K562 (cell line): ENCODE data around the gene SETD1B. TPM values are rescaled to one million over a fixed set of nuclear protein-coding genes. Genes with fewer than 3 reads are reported as not detected.
"Not testable (repeated sequence)": the region's sequence is repeated elsewhere in the genome, so short reads cannot be mapped to it uniquely, and the experiment has no call there.

ENCODE experiments used
- ATAC-seq: fragments of 200-7000 bp; cut with Tn5 transposase; 3 replicates; pipeline ENCODE4 v1.9.1; 2020; ENCODE audit warnings: moderate library complexity
- BruUV-seq: library from RNA; stranded (reverse); fragments of 400-500 nt; replicated peaks from 2 replicates; lab custom pipeline; 2021; lab: Mats Ljungman, UMichigan
- CTCF ChIA-PET: fragments of 300-600 bp; formaldehyde crosslinking; extraction: SDS; loops from one replicate; lab custom pipeline; 2021; ENCODE audit warnings: low intra/inter-chr PET ratio; lab: Yijun Ruan, JAX
- POLR2A ChIA-PET: fragments of 300-600, 350-650 bp; sonication (Branson Sonifier 250); formaldehyde crosslinking; extraction: SDS; loops from one replicate; lab custom pipeline; 2021; ENCODE audit warnings: antibody characterized with exemption, inconsistent platforms; lab: Yijun Ruan, JAX
- DNase-seq, 4 experiments: peaks; one replicate each; pipeline versions ENCODE4 v3.0.0 to v3.0.0-alpha.2; 2011 to 2018; ENCODE audit warnings: low spot score in 3 of 4, mixed read lengths in 3 of 4; ENCODE audit errors: extremely low read depth in 1 of 4
- FAIRE-seq: peaks from 2 replicates; lab custom pipeline; 2011; peaks lifted over from hg19 to GRCh38; lab: Jason Lieb, UNC
- H2AFZ ChIP-seq: 2 replicates; pipeline ENCODE4 v1.6.0; 2011; ENCODE audit warnings: low read depth, low read length, control low read depth, inconsistent platforms
- H3K27ac ChIP-seq: fragments of 200-600 bp; 3 replicates; pipeline ENCODE4 v1.8.0; 2011; ENCODE audit warnings: low read depth, mild to moderate bottlenecking, control low read depth, inconsistent platforms, low read length, moderate library complexity, mixed read lengths; ENCODE audit errors: extremely low read depth
- H3K27me3 ChIP-seq, 2 experiments: fragments of 300-600 bp in 1 of 2; 2 replicates in 1 of 2; 3 replicates in 1 of 2; pipeline versions ENCODE4 v1.6.0 to v1.8.0; 2011; ENCODE audit warnings: inconsistent platforms in 2 of 2, low read length in 2 of 2, mild to moderate bottlenecking in 1 of 2, mixed read lengths in 1 of 2, moderate library complexity in 1 of 2; ENCODE audit not compliant: control insufficient read depth in 2 of 2, insufficient read depth in 2 of 2
- H3K36me3 ChIP-seq: fragments of 300-600 bp; 3 replicates; pipeline ENCODE4 v1.8.0; 2011; ENCODE audit warnings: mild to moderate bottlenecking, low read length, inconsistent platforms; ENCODE audit not compliant: control insufficient read depth, insufficient read depth
- H3K4me1 ChIP-seq, 2 experiments: fragments of 200-600 bp in 1 of 2; replicated peaks in 1 of 2; 2 replicates in 1 of 2; 3 replicates in 1 of 2; pipeline versions ENCODE4 v1.5.1 to v1.8.0; 2011; ENCODE audit warnings: inconsistent platforms in 2 of 2, low read length in 2 of 2, mild to moderate bottlenecking in 1 of 2, mixed read lengths in 1 of 2, moderate library complexity in 1 of 2; ENCODE audit not compliant: control insufficient read depth in 2 of 2, insufficient read depth in 2 of 2
- H3K4me2 ChIP-seq: 2 replicates; pipeline ENCODE4 v1.6.1; 2011; ENCODE audit warnings: low read length, control low read depth, inconsistent platforms, mixed read lengths; ENCODE audit not compliant: insufficient read depth
- H3K4me3 ChIP-seq: fragments of 200-600 bp; sonication (generic), shearing (Covaris generic); 2 replicates; pipeline ENCODE4 v1.5.1; 2016; ENCODE audit warnings: control low read depth, inconsistent platforms
- H3K79me2 ChIP-seq: fragments of 200-600 bp; 3 replicates; pipeline ENCODE4 v1.8.0; 2011; ENCODE audit warnings: low read length, inconsistent platforms; ENCODE audit not compliant: control insufficient read depth, insufficient read depth
- H3K9ac ChIP-seq, 2 experiments: 2 replicates each; pipeline versions ENCODE4 v1.6.0 to v1.6.1; 2011; ENCODE audit warnings: low read depth in 2 of 2, low read length in 2 of 2, control low read depth in 1 of 2, inconsistent platforms in 1 of 2, mild to moderate bottlenecking in 1 of 2, mixed read lengths in 1 of 2; ENCODE audit not compliant: insufficient read depth in 1 of 2
- H3K9me1 ChIP-seq: one replicate; pipeline ENCODE4 v1.6.0; 2011; ENCODE audit warnings: inconsistent platforms, mild to moderate bottlenecking, low read length, moderate library complexity; ENCODE audit not compliant: control insufficient read depth, insufficient read depth
- H3K9me3 ChIP-seq: replicated peaks from 2 replicates; pipeline ENCODE4 v1.5.1; 2011; ENCODE audit warnings: low read depth, low read length, inconsistent platforms; ENCODE audit not compliant: control insufficient read depth, insufficient read depth
- H4K20me1 ChIP-seq: replicated peaks from 2 replicates; pipeline ENCODE4 v1.6.1; 2011; ENCODE audit warnings: low read length, inconsistent platforms, mixed read lengths; ENCODE audit not compliant: control insufficient read depth, insufficient read depth
- ARID2 ChIP-seq: fragments of 450-650 bp; IDR thresholded peaks from 2 replicates; pipeline ENCODE4 v1.6.1; 2017; ENCODE audit warnings: antibody characterized with exemption, mild to moderate bottlenecking
- HMG20A ChIP-seq: fragments of 450-650 bp; formaldehyde crosslinking; conservative IDR thresholded peaks from 2 replicates; pipeline ENCODE4 v1.4.0; 2020; ENCODE audit warnings: mild to moderate bottlenecking, mixed read lengths
- SLC30A9 ChIP-seq: fragments of 250-450 bp; sonication (Bioruptor Pico); IDR thresholded peaks from 2 replicates; pipeline ENCODE4 v1.8.0; 2022; ENCODE audit warnings: mild to moderate bottlenecking, moderate library complexity
- YY1 ChIP-seq, 3 experiments: IDR thresholded peaks; 2 replicates each; pipeline ENCODE4 v1.6.1; 2011; ENCODE audit warnings: low read length in 2 of 3, mild to moderate bottlenecking in 2 of 3, moderate library complexity in 2 of 3, borderline replicate concordance in 1 of 3, control low read depth in 1 of 3, low read depth in 1 of 3; ENCODE audit not compliant: insufficient read depth in 3 of 3, insufficient replicate concordance in 2 of 3, control insufficient read depth in 1 of 3, insufficient read length in 1 of 3; ENCODE audit errors: extremely low read depth in 1 of 3
- WGBS: fragments of 100-300 bp; shearing (Covaris generic); methylation state at CpG from one replicate; pipeline ENCODE4 v1.1.6; 2016; ENCODE audit warnings: low coverage, mixed read lengths; ENCODE audit not compliant: insufficient coverage; ENCODE audit errors: missing lambda C conversion rate; 5-methylcytosine and 5-hydroxymethylcytosine counted together
- in situ Hi-C: fragments of 300-500 bp; cut with MboI; formaldehyde crosslinking; loops from 4 replicates; pipeline ENCODE4 v1.15.0; 2018; ENCODE audit warnings: inconsistent platforms, mixed read lengths
- intact Hi-C: fragments of 100-400 bp; cut with micrococcal nuclease; formaldehyde crosslinking; loops from 2 replicates; pipeline ENCODE4 v1.14.2; 2022
- polyA plus RNA-seq, 8 experiments: library from polyadenylated mRNA; depleted of rRNA in 4 of 8; stranded (reverse) in 5 of 8; unstranded in 3 of 8; fragments of >200 nt; fragmentation: Nextera tagmentation in 2 of 8; fragmentation: Illumina TruSeq in 1 of 8; extraction: Ambion mirVana in 2 of 8; extraction: Trizol in 1 of 8; gene quantifications; 2 replicates each; pipeline versions ENCODE4 v1.2.1 to v1.2.3, GENCODE V29; 2011 to 2014; ENCODE audit warnings: inconsistent platforms in 1 of 8, missing spikeins in 1 of 8
- total RNA-seq, 7 experiments: library from RNA; depleted of rRNA in 6 of 7; stranded (reverse); fragments of >200 nt in 6 of 7; fragmentation: Illumina TruSeq in 2 of 7; extraction: Trizol in 2 of 7; gene quantifications; 2 replicates each; pipeline versions ENCODE4 v1.2.1 to v1.2.3, GENCODE V29; 2011 to 2021; ENCODE audit warnings: low replicate concordance in 1 of 7
- TF ChIP-seq, protein P1 (sequence below): fragments of 250-450 bp; sonication (Bioruptor Pico); IDR thresholded peaks from 2 replicates; pipeline ENCODE4 v1.8.0; 2021; ENCODE audit warnings: moderate library complexity, mild to moderate bottlenecking, inconsistent platforms

Gene SETD1B
- total and polyA plus RNA-seq, 9 of the 15 experiments (the other 6 are each of a cell fraction or from before 2014, with no cell fraction given), result 0.48 to 26.6 (median 2.3) TPM

DNA sequence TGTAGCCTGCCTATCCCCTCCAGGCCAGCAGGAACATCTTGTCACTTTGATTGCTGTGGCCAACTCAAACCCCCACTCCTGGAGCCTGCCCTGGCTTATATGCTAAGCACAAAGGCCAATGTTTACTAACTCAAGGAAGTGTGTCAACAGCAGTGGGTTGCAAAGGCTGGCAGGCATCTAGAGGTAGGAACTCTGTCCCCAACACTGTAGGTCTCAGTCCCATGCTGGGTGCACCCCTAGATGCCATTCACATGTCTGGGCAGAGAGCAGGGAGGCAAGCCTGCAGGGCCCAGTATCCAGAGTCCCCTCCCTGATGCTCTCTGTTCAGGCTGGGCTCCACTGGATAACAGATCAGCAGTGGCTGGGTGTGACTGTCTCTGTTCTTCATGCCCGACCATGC is 56.4 kb downstream of the SETD1B start:
- BruUV-seq, result no TSS peak
- H3K4me2 ChIP-seq, result no peak overlapping the region
- CTCF ChIA-PET, result no interaction called here
- peaks cover 8 to 9% of the 10 kb centered on the region in 2 experiments; a peak in 4 of 5 replicates for H3K4me1 ChIP-seq
- no peaks in the 10 kb centered on the region for H3K27me3 ChIP-seq
- FAIRE-seq (no peak), DNase-seq (no peak), ATAC-seq (no peak)
- H3K4me3 ChIP-seq, result no peak overlapping the region
- H3K79me2 ChIP-seq, result no peaks in the 10 kb centered on the region
- no peaks in the 10 kb centered on the region for H3K9me3 ChIP-seq
- no peak for TF ChIP-seq HMG20A (CRISPR knock-in tag)
- no peak for TF ChIP-seq SLC30A9 (CRISPR knock-in tag)
- TF ChIP-seq YY1 (IDR thresholded peaks at IDR 0.05; ENCODE audit: borderline replicate concordance in 1 of 3, control insufficient read depth in 1 of 3, extremely low read depth in 1 of 3, insufficient read depth in 3 of 3, insufficient read length in 1 of 3, insufficient replicate concordance in 2 of 3, low read depth in 1 of 3, low read length in 2 of 3), result no peak
- TF ChIP-seq, protein P1, sequence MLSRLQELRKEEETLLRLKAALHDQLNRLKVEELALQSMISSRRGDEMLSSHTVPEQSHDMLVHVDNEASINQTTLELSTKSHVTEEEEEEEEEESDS (CRISPR knock-in tag), result no peak
- TF ChIP-seq ARID2, result no peak
- intact Hi-C loops (no loop called here), in situ Hi-C loops (no loop called here)
- 36% methylated on average over 1 of the region's 1 CpG for WGBS
- no peak overlapping the region for H3K27ac ChIP-seq
- POLR2A ChIA-PET, result interaction anchor here (0.6 to 2.3 kb wide), 2 partner anchors 10 to 1031 kb away, joined by 3 to 9 read pairs; no protein-coding TSS in a partner anchor
- no peak overlapping the region for H2AFZ ChIP-seq
- H3K36me3 ChIP-seq, result no peaks in the 10 kb centered on the region
- no peaks in the 10 kb centered on the region for H3K9me1 ChIP-seq
- H3K9ac ChIP-seq, result no peak overlapping the region
- no peaks in the 10 kb centered on the region for H4K20me1 ChIP-seq

DNA sequence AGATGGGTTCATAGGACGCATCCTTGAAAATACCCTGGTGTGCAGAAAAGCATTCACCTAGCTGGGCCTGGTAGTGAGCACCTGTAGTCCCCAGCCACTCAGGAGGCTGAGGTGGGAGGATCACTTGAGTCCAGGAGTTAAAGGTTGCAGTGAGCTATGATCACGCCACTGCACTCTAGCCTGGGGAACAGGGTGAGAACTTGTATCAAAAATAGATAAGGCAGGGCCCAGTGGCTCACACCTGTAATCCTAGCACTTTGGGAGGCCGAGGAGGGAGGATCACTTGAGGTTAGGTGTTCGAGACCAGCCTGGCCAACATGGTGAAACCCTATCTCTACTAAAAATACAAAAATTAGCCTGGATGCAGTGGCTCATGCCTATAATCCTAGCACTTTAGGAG is 56.9 kb downstream of the SETD1B start:
- H3K79me2 ChIP-seq, intact Hi-C loops, H3K4me3 ChIP-seq, H3K9ac ChIP-seq, DNase-seq, H3K27ac ChIP-seq, BruUV-seq, ATAC-seq, H3K9me3 ChIP-seq, H3K4me1 ChIP-seq, in situ Hi-C loops, CTCF ChIA-PET, H3K4me2 ChIP-seq, H2AFZ ChIP-seq, FAIRE-seq, H3K36me3 ChIP-seq, H3K9me1 ChIP-seq, H4K20me1 ChIP-seq, H3K27me3 ChIP-seq: not testable (repeated sequence)
- POLR2A ChIA-PET, result interaction anchor here (1.6 to 2.3 kb wide), 2 partner anchors 10 to 28 kb away, joined by 4 to 9 read pairs; partner anchors contain the start of gene PSMD9
- WGBS, result 75% methylated on average over 4 of the region's 4 CpGs
